Activated T-cell treated with anti-CD3 and anti-CD28 coated beads, Interleukin-2, amount 50 U/mL, for 72 hours (primary cell): ENCODE data around the gene HOATZ. TPM values are rescaled to one million over a fixed set of nuclear protein-coding genes. Genes with fewer than 3 reads are reported as not detected.

Source experiments
- ATAC-seq, 2 donors: fragments of 150-1000 bp; cut with Tn5 transposase; replicated peaks in 1 of 2; 2 replicates each; pipeline ENCODE4 v1.10.0; 2021; ENCODE audit warnings: moderate library complexity in 2 of 2, mild to moderate bottlenecking in 1 of 2
- DNase-seq, 2 donors: peaks; one replicate each; pipeline ENCODE4 v3.0.0; 2021 to 2022; ENCODE audit warnings: mixed read lengths in 1 of 2
- H3K27ac Mint-ChIP-seq: one replicate; pipeline ENCODE4 v1.8.0; 2022; ENCODE audit warnings: mild to moderate bottlenecking, moderate library complexity, mixed read lengths
- H3K27me3 Mint-ChIP-seq: one replicate; pipeline ENCODE4 v1.8.0; 2022; ENCODE audit warnings: low read depth, mixed read lengths
- H3K36me3 Mint-ChIP-seq, 2 donors: one replicate each; pipeline ENCODE4 v1.8.0; 2022; ENCODE audit warnings: mixed read lengths in 2 of 2, mild to moderate bottlenecking in 1 of 2; ENCODE audit not compliant: insufficient read depth in 2 of 2
- H3K4me1 Mint-ChIP-seq: one replicate; pipeline ENCODE4 v1.8.0; 2022; ENCODE audit warnings: low read depth, mixed read lengths
- H3K4me3 Mint-ChIP-seq, 2 donors: one replicate each; pipeline ENCODE4 v1.8.0; 2022; ENCODE audit warnings: mild to moderate bottlenecking in 2 of 2, mixed read lengths in 2 of 2, moderate library complexity in 2 of 2
- H3K9me3 Mint-ChIP-seq, 2 donors: one replicate each; pipeline ENCODE4 v1.8.0; 2022; ENCODE audit warnings: mixed read lengths in 2 of 2
- total RNA-seq, 2 donors: library from RNA; stranded (reverse); gene quantifications; one replicate each; pipeline ENCODE4 v1.2.3, GENCODE V29; 2022

Gene HOATZ
- total RNA-seq, 2 donors from 2014 or later = not detected

DNA sequence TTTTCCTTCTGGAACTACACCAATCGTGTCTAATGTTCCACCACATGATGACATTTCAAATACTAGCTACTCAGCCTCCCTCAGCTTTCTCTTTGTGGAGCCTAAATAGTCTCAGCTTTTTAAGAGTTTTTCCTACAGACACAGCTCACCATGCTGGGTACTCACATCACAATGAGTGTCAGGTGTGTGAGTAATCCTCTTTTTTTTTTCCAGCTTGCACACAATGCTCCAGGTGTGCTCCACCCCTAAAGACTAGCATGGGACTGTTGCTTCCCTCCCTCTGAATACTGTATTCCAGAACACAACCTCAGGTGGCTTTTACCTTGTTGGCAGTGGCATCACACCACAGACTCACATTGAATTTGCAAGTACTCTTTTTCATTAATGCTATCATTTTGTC is 14.1 kb upstream of the HOATZ start:
- DNase-seq (no peak), ATAC-seq (no peak)
- Mint-ChIP-seq H3K36me3 (no peaks in the 10 kb centered on the region), H3K27ac (no peak overlapping the region), H3K4me3 (no peak overlapping the region), H3K9me3 (no peaks in the 10 kb centered on the region), H3K4me1 (no peaks in the 10 kb centered on the region), H3K27me3 (peaks cover 46% of the 10 kb centered on the region)

DNA sequence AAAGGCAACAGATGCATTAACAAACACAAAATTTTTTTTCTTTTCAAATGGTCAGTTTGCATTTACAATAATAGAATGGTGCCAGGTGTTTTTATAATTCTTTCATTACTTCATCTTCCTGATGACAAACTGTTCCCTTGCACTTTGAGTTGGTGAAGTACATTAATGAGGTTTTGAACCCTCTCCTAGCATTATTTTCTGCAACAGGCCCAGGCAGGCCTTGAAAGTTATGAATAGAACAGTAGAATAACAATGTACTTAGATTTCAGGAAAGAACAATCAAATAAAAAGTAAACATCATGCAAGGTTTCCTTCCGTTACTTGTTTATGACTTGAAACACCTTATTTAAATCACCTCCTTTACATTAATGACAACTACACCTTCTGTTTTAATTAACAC is 12.0 kb upstream of the HOATZ start:
- Mint-ChIP-seq H3K27me3 (peaks cover 40% of the 10 kb centered on the region), H3K4me3 (no peak overlapping the region), H3K36me3 (no peaks in the 10 kb centered on the region), H3K4me1 (no peaks in the 10 kb centered on the region), H3K9me3 (no peaks in the 10 kb centered on the region), H3K27ac (no peak overlapping the region)
- ATAC-seq (no peak), DNase-seq (no peak)

DNA sequence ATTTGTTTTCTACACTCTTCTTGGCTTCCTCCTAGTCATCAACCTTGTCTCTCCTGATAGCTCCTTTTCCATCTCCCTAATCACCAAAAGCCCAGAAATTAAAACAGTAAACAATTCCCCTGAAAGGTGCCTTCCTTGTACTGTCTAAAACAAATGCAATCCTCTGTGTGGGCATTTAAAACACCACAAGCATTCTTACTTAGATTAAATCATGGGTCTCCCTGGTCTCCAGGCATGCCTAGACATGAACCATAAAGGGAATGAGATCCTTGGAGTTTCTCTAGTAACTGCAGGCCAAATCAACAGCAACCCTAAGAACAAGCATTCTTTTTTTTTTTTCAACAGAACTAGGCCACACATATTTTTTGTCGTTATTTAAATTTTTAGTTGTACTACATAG is 4.3 kb upstream of the HOATZ start:
- peaks cover 49% of the 10 kb centered on the region for H3K27me3 Mint-ChIP-seq
- no peak overlapping the region for H3K27ac Mint-ChIP-seq
- H3K9me3 Mint-ChIP-seq = no peaks in the 10 kb centered on the region
- H3K4me1 Mint-ChIP-seq = peaks cover 19% of the 10 kb centered on the region
- DNase-seq (no peak), ATAC-seq (no peak)
- H3K4me3 Mint-ChIP-seq = no peak overlapping the region
- H3K36me3 Mint-ChIP-seq = no peaks in the 10 kb centered on the region

DNA sequence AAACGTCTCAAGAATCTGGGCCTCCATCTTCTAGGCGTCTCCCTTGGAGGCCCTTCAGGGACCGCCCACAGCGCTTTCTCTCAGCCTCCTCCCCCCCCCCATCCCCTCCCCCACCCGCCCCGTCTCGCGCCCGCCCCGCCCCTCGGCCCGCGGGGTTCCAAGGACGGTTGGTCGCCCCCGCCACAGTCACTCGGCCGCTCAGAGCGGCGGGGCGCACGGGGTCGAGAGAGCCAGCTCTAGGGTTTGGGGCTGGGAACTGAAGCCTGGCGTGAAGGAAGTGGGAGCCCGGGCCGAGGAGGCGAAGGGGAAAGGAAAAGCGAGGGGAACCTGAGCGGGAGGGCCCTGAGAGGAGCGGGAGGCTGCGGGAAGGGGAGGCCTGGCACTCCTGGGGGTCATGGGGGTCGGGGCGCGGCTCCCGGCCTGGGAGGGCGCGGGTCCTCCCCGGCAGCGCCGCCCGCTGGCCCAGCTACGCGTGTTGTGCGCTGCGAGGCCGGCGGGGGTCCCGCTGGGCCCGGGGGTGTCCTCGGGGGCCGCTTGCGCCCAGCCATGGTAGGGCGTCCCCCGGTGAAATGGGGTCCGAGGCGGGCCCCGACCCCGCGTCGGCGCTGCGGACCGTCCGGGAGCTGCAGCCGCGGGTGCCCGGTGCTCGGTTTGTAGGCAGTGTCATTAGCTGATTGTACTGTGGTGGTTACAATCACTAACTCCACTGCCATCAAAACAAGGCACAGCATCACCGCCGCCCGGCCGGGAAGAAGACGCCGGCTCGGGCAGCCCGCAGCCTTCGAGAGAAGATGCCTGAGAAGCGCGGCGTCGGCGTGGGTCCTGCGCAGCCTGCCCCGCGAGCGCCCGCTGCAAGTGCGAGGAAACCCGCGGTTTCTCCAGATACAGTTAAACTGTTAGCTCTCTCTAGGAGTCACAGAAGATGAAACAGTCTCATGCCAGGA is 2.0 kb upstream of the HOATZ start, which contains the start of gene BTG4:
Gene BTG4, minus strand, starts transcription at position 91 of the 944 bp plus-strand sequence. CDS start 13,610 bp downstream, outside the sequence.
- ATAC-seq (peak; percentile 72 to 73), DNase-seq (peak; percentile 38 to 43)
- Mint-ChIP-seq H3K9me3 (no peaks in the 10 kb centered on the region), H3K27ac (no peak within 1 kb of the TSS), H3K36me3 (no peaks in the 10 kb centered on the region), H3K4me1 (peaks cover 19% of the 10 kb centered on the region), H3K4me3 (peak within 1 kb of the TSS; percentile 83 to 87), H3K27me3 (peaks cover 49% of the 10 kb centered on the region)

- ATAC-seq = peak; percentile 46 to 59
- H3K27me3 Mint-ChIP-seq = peaks cover 43% of the 10 kb centered on the region
- peaks cover 19% of the 10 kb centered on the region for H3K4me1 Mint-ChIP-seq
- H3K27ac Mint-ChIP-seq = no peak overlapping the region
- no peaks in the 10 kb centered on the region for H3K9me3 Mint-ChIP-seq
- peak overlapping the region; percentile 55 to 72 for H3K4me3 Mint-ChIP-seq
- H3K36me3 Mint-ChIP-seq = no peaks in the 10 kb centered on the region
- no peak for DNase-seq
Measured at GRCh38 chr11:111513240-111513605, 1.4 kb upstream of the HOATZ start.

DNA sequence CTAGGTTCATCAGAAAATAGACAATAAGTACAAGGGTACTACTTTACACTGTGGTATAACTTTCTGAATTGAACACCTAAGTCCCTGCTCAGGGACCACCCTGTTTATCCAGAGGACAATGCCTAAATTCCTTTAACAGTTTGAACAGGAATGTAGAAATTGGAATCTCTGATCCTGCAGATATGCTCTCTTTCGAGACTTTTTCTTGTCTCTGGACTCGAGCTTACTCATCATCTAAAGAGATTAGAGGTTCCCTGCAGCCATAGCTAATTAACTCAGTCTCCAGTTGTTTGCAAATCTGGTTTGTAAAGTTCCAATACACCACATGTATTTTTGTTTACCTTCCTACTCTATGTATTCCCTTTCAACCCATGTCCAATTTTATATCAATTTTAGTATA is 1.0 kb downstream of the HOATZ start:
- Mint-ChIP-seq H3K9me3 (no peaks in the 10 kb centered on the region), H3K27ac (no peak overlapping the region), H3K4me1 (peaks cover 26% of the 10 kb centered on the region), H3K4me3 (no peak overlapping the region), H3K27me3 (peaks cover 31% of the 10 kb centered on the region), H3K36me3 (no peaks in the 10 kb centered on the region)
- no peak for ATAC-seq
- DNase-seq = no peak

DNA sequence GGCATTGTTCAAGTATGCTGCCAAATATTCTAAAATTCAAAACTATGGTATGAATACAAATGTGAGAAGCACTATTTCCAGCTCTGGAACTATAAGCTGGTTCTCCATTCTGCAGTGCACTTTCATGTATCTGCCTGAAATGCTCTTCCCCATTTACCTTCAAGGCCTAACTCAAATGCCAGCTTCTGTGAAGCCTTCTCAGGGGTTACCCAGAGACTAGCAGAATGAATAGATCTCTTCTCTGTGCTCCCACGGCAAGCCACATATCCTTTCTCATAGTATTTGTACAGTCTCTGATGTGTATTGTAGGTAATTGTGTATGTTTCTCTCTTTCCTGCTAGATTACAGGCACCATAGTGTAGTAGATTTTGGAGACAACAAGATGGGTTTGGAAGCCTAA is 4.1 kb downstream of the HOATZ start:
- Mint-ChIP-seq H3K27ac (no peak overlapping the region), H3K9me3 (no peaks in the 10 kb centered on the region), H3K36me3 (no peaks in the 10 kb centered on the region), H3K27me3 (peaks cover 14% of the 10 kb centered on the region), H3K4me1 (peaks cover 44% of the 10 kb centered on the region), H3K4me3 (no peak overlapping the region)
- peak in 1 of 2 donors; percentile 37 for ATAC-seq
- DNase-seq = no peak

- Mint-ChIP-seq H3K4me1 (peaks cover 48% of the 10 kb centered on the region), H3K27ac (no peak overlapping the region), H3K9me3 (no peaks in the 10 kb centered on the region), H3K27me3 (peaks cover 9% of the 10 kb centered on the region), H3K4me3 (no peak overlapping the region), H3K36me3 (no peaks in the 10 kb centered on the region)
- no peak for DNase-seq
- no peak for ATAC-seq
Measured at GRCh38 chr11:111520560-111520959, 6.0 kb downstream of the HOATZ start.

DNA sequence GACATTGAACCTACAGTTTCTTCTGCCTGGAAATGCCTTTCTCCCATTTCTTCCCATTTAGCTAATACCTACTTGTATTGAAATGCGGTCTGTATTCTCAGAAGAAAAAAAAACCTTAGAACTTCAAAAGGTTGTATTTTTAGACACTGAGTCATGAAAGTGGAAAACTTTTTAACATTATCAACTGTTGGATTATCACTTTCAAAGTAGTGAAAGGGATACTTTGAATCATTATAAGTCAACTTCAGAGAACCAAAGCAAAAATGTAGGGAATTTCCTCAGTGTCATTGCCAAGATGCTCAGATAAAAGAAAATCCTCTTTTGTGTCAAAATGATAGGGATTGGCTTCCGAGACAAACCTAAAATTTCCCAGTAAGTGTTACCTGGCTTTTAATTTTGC is 6.6 kb downstream of the HOATZ start:
- Mint-ChIP-seq H3K27ac (no peak overlapping the region), H3K4me1 (peaks cover 54% of the 10 kb centered on the region), H3K36me3 (no peaks in the 10 kb centered on the region), H3K9me3 (no peaks in the 10 kb centered on the region), H3K4me3 (no peak overlapping the region), H3K27me3 (peaks cover 8% of the 10 kb centered on the region)
- DNase-seq (no peak), ATAC-seq (no peak)

DNA sequence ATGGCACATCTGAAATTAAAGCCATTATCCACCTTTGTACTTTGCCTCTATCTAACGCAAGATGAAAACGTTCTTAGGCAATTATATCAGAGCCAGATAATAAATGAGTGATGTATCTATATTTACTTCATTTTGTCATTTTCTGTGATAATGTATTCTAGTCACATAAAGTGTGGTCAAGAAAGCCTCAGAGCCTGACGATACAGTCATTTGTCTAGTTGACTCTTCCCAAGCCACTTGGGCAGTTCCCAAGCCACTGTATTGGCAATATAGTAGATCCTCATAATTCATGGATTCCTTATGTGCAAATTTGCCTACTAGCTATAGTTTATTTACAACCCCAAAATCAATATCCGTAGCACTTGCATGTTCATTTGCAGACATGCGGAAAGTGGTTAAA is 7.8 kb downstream of the HOATZ start:
- ATAC-seq (no peak), DNase-seq (no peak)
- H3K4me1 Mint-ChIP-seq = peaks cover 65% of the 10 kb centered on the region
- H3K27ac Mint-ChIP-seq = no peak overlapping the region
- no peak overlapping the region for H3K4me3 Mint-ChIP-seq
- H3K27me3 Mint-ChIP-seq = peaks cover 8% of the 10 kb centered on the region
- H3K9me3 Mint-ChIP-seq = no peaks in the 10 kb centered on the region
- H3K36me3 Mint-ChIP-seq = no peaks in the 10 kb centered on the region

DNA sequence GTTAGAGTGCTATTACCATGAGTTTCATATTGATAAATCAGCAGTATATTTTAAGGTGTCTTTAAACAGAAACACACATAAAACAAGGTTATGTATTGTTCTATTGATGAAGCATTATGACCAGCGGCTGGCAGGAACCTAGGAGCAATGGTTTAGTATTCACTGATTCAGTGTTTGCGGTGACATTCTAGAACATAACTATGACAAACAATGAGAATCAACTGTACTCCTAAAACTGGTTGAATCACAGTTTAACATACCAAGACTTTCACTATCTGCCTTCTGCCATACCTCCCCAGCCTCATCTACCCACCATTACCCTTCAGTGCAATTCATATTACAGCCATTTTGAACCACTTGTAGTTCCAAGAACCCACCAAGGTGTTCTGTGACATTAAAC is 8.8 kb downstream of the HOATZ start:
- Mint-ChIP-seq H3K27me3 (peaks cover 8% of the 10 kb centered on the region), H3K4me3 (peak overlapping the region in 1 of 2 donors; percentile 5), H3K9me3 (no peaks in the 10 kb centered on the region), H3K27ac (no peak overlapping the region), H3K36me3 (no peaks in the 10 kb centered on the region), H3K4me1 (peaks cover 75% of the 10 kb centered on the region)
- ATAC-seq (peak; percentile 65 to 72), DNase-seq (peak in 1 of 2 donors; percentile 37)

DNA sequence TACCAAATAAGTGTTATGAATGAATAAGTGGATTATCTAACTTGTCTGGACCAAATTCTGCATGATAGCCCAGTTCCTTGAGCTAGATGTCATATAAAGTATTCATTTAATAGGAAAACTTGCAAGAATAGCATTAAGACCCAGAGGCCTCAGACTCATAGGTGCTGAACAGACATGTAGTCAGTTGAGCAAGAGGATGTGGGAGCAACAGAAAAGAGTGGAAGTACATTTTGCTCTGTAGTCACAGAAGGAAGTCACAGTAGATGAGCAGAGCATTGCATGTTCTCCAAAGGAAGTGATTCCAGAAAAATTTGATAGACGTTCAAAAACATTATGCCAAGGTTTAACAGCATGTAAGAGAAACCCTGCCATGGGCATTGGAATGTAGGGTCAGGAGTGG is 9.5 kb downstream of the HOATZ start:
- DNase-seq (no peak), ATAC-seq (no peak)
- Mint-ChIP-seq H3K27ac (no peak overlapping the region), H3K9me3 (no peaks in the 10 kb centered on the region), H3K4me1 (peaks cover 75% of the 10 kb centered on the region), H3K4me3 (no peak overlapping the region), H3K36me3 (no peaks in the 10 kb centered on the region), H3K27me3 (peaks cover 8% of the 10 kb centered on the region)

- Mint-ChIP-seq H3K36me3 (no peaks in the 10 kb centered on the region), H3K27me3 (peaks cover 8% of the 10 kb centered on the region), H3K9me3 (no peaks in the 10 kb centered on the region), H3K4me1 (peaks cover 85% of the 10 kb centered on the region), H3K27ac (peak overlapping the region; percentile 30), H3K4me3 (peak overlapping the region in 1 of 2 donors; percentile 20)
- no peak for ATAC-seq
- no peak for DNase-seq
Measured at GRCh38 chr11:111525456-111525855, 10.9 kb downstream of the HOATZ start.

- peaks cover 81% of the 10 kb centered on the region for H3K4me1 Mint-ChIP-seq
- DNase-seq = peak; percentile 56 to 63
Measured at GRCh38 chr11:111526501-111526900, 11.9 kb downstream of the HOATZ start.

More at GRCh38 chr11:111526501-111526900, 11.9 kb downstream of the HOATZ start:
- ATAC-seq = peak; percentile 80 to 82
- H3K27ac Mint-ChIP-seq = peak overlapping the region; percentile 1
- H3K9me3 Mint-ChIP-seq = no peaks in the 10 kb centered on the region
- H3K36me3 Mint-ChIP-seq = no peaks in the 10 kb centered on the region
- H3K27me3 Mint-ChIP-seq = peaks cover 8% of the 10 kb centered on the region
- peak overlapping the region in 1 of 2 donors; percentile 20 for H3K4me3 Mint-ChIP-seq
